Measurements from ENCODE around the gene KLF15. TPM values are rescaled to one million over a fixed set of nuclear protein-coding genes. Genes with fewer than 3 reads are reported as not detected.
A peak's percentile ranks its signal among the peaks of the same experiment; 100 is the strongest.

KLF15 gene
- total RNA-seq, 1 donor from 2014 or later = 5.7 TPM

DNA sequence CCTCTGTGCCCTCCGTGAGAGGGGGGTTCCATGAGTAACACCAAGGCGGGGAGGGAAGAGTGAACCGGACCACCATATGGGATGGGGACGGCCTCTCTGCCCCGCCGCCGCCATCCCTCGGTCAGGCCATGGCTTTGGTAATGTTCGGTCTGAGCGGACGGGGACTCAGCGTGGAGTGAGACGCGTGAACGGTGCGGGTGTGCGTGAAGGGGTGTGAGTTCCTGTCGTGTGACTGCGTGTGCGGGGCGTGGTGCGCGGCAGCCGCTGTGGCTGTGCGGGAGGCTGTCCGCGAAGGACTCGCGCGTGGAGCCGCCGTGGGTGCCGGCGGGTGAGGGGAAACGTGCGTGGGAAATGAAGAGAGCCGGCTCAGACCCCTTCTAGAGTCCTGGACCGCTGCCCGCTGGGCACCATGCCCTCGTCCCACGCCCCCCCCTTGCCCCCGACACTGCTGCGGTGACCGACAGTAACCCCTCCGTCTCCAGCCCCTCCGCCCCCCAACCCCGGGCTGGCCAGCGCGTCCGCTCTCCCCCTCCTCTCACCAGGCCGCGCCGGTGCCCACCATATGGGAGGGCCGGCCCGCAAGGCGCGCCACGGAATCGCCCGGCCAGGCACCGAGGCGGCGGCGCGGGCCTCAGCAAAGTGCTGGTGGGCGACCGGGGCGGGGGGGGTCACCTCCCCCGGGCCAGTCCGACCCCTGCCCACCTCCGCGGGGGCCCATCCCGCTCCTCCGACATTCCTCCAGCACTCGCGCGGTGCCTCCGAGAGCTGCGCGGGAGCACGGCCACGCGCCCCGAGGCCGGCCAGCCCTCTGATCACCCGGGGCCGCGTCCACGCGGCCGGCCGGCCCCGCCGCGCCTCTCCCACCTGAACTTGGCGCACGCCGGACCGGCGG is 589 bp downstream of the KLF15 start:
- Mint-ChIP-seq H3K27ac (ENCODE audit: unreplicated experiment) (no peak overlapping the region), H3K36me3 (ENCODE audit: unreplicated experiment) (peaks cover 3% of the 10 kb centered on the region)

GRCh38 chr3:126355777-126356372 is 1.3 kb downstream of the KLF15 start:
- H3K4me1 Mint-ChIP-seq (ENCODE audit: unreplicated experiment) = peaks cover 15% of the 10 kb centered on the region
- H3K27me3 Mint-ChIP-seq (ENCODE audit: unreplicated experiment) = peaks cover 21% of the 10 kb centered on the region
- no peaks in the 10 kb centered on the region for H3K9me3 Mint-ChIP-seq (ENCODE audit: unreplicated experiment)
- peak; percentile 89 for DNase-seq (ENCODE audit: extremely low spot score, unreplicated experiment)
- H3K27ac Mint-ChIP-seq (ENCODE audit: unreplicated experiment) = peak overlapping the region; percentile 24
- H3K4me3 Mint-ChIP-seq (ENCODE audit: unreplicated experiment) = peak overlapping the region; percentile 82
- TF ChIP-seq, protein P1, sequence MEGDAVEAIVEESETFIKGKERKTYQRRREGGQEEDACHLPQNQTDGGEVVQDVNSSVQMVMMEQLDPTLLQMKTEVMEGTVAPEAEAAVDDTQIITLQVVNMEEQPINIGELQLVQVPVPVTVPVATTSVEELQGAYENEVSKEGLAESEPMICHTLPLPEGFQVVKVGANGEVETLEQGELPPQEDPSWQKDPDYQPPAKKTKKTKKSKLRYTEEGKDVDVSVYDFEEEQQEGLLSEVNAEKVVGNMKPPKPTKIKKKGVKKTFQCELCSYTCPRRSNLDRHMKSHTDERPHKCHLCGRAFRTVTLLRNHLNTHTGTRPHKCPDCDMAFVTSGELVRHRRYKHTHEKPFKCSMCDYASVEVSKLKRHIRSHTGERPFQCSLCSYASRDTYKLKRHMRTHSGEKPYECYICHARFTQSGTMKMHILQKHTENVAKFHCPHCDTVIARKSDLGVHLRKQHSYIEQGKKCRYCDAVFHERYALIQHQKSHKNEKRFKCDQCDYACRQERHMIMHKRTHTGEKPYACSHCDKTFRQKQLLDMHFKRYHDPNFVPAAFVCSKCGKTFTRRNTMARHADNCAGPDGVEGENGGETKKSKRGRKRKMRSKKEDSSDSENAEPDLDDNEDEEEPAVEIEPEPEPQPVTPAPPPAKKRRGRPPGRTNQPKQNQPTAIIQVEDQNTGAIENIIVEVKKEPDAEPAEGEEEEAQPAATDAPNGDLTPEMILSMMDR (IDR thresholded peaks at IDR 0.05) = no peak
- H3K36me3 Mint-ChIP-seq (ENCODE audit: unreplicated experiment) = peaks cover 3% of the 10 kb centered on the region

More for the DNA sequence above, 589 bp downstream of the KLF15 start:
- Mint-ChIP-seq H3K9me3 (ENCODE audit: unreplicated experiment) (no peaks in the 10 kb centered on the region), H3K4me1 (ENCODE audit: unreplicated experiment) (peaks cover 15% of the 10 kb centered on the region), H3K4me3 (ENCODE audit: unreplicated experiment) (peak overlapping the region; percentile 82), H3K27me3 (ENCODE audit: unreplicated experiment) (peaks cover 27% of the 10 kb centered on the region)
- TF ChIP-seq, protein P1 (IDR thresholded peaks at IDR 0.05) = no peak
- DNase-seq (ENCODE audit: extremely low spot score, unreplicated experiment) = no peak

DNA sequence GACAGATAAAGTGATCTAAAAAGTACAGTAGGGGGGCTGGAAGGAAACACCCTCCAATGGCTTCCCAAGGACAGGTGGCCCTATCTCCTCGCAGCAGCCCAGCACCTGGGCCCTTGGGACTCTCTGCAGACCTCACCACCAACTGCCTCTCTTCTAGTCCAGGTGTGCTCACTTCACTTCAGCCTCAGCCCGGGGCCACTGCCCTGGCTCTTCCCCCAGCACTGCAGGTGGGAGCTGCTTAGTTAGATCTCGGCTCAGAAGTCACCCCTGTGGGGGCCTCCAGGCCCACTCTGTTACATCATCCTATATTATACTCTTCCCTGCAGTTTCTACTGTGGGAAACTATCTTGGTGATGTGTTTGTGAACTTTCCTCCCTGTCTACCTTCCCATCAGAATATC is 2.0 kb downstream of the KLF15 start:
- Mint-ChIP-seq H3K9me3 (ENCODE audit: unreplicated experiment) (no peaks in the 10 kb centered on the region), H3K4me1 (ENCODE audit: unreplicated experiment) (peaks cover 15% of the 10 kb centered on the region), H3K36me3 (ENCODE audit: unreplicated experiment) (peaks cover 3% of the 10 kb centered on the region), H3K4me3 (ENCODE audit: unreplicated experiment) (peak overlapping the region; percentile 82), H3K27ac (ENCODE audit: unreplicated experiment) (peak overlapping the region; percentile 24), H3K27me3 (ENCODE audit: unreplicated experiment) (peaks cover 21% of the 10 kb centered on the region)
- TF ChIP-seq, protein P1 (IDR thresholded peaks at IDR 0.05) = no peak
- DNase-seq (ENCODE audit: extremely low spot score, unreplicated experiment) = no peak

DNA sequence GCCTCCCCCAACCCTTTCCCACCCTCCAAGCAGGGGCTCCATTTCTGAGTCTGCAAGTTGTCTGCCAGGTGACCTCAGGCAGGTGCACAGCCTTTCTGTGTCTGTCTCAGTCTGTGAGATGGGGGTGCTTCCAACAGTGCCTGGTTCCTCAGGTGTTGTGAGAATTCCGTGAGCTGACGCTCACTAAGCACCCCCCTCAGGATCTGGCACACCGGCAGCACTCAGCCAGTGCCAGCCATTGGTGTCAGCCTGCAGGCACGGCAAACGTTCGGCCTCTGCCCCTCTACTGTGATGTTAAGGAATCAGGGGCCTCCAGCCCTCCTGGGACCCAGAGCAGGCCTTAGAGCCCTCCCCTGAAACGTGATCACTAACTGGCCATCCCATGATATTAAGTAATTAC is 2.4 kb downstream of the KLF15 start:
- Mint-ChIP-seq H3K4me3 (ENCODE audit: unreplicated experiment) (no peak overlapping the region), H3K36me3 (ENCODE audit: unreplicated experiment) (peaks cover 3% of the 10 kb centered on the region), H3K27me3 (ENCODE audit: unreplicated experiment) (peaks cover 16% of the 10 kb centered on the region), H3K27ac (ENCODE audit: unreplicated experiment) (no peak overlapping the region), H3K9me3 (ENCODE audit: unreplicated experiment) (no peaks in the 10 kb centered on the region), H3K4me1 (ENCODE audit: unreplicated experiment) (peaks cover 15% of the 10 kb centered on the region)
- TF ChIP-seq, protein P1 (IDR thresholded peaks at IDR 0.05) = no peak
- no peak for DNase-seq (ENCODE audit: extremely low spot score, unreplicated experiment)

DNA sequence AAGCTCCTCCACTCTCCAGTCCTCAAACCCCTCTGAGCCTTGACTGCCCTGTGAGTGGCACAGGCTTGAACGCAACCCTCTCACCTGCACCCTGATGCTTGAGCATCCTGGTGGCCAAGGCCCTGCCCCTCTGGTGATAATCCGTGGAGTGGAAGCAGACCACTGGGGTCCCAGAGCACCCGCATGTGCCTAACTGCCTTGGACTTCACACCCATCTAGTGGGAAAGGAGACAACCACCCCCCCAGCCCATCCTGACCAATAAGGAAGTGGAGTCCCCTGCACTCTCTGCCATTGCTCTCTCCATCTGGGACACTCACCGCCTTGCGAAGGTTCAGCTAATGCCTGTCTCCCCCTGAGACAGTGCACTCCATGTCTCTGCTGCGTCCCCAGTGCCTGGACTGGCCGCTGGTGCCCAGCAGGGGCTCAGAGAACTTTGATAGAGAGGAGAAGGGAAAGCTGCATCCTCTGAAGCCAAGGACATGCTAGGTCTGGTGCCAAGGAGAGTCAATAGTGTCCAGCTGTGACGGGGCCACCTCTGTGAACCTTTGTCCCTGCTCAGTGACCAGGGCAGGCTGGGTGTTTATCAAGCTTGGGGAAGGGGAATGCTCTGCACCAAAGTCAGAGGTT is 3.4 kb downstream of the KLF15 start:
- no peaks in the 10 kb centered on the region for H3K9me3 Mint-ChIP-seq (ENCODE audit: unreplicated experiment)
- DNase-seq (ENCODE audit: extremely low spot score, unreplicated experiment) = no peak
- no peak overlapping the region for H3K27ac Mint-ChIP-seq (ENCODE audit: unreplicated experiment)
- peaks cover 8% of the 10 kb centered on the region for H3K27me3 Mint-ChIP-seq (ENCODE audit: unreplicated experiment)
- TF ChIP-seq, protein P1 (IDR thresholded peaks at IDR 0.05) = no peak
- H3K4me1 Mint-ChIP-seq (ENCODE audit: unreplicated experiment) = peaks cover 15% of the 10 kb centered on the region
- H3K36me3 Mint-ChIP-seq (ENCODE audit: unreplicated experiment) = peaks cover 3% of the 10 kb centered on the region
- no peak overlapping the region for H3K4me3 Mint-ChIP-seq (ENCODE audit: unreplicated experiment)
